Fibroblast of lung (primary cell): ENCODE results near the gene TNRC6C.

Experiments
- CTCF ChIP-seq, 2 donors: IDR thresholded peaks in 1 of 2; conservative IDR thresholded peaks in 1 of 2; 1 replicate in 1 of 2; 2 replicates in 1 of 2; pipeline ENCODE4 v1.5.1; 2011 to 2012; ENCODE audit warnings: low read length in 2 of 2, control low read depth in 1 of 2, inconsistent platforms in 1 of 2, low read depth in 1 of 2, mild to moderate bottlenecking in 1 of 2
- EZH2 ChIP-seq: IDR thresholded peaks from 2 replicates; pipeline ENCODE4 v1.5.1; 2012; ENCODE audit warnings: low read length, control low read depth, mild to moderate bottlenecking; ENCODE audit errors: missing control alignments

- TF ChIP-seq CTCF (conservative IDR thresholded peaks at IDR 0.05 in 1 of 2, IDR thresholded peaks at IDR 0.05 in 1 of 2; ENCODE audit: low read depth in 1 of 2, low read length in 2 of 2) (no peak), EZH2 (no peak)
Observed at GRCh38 chr17:77936881-77937280, 21.6 kb upstream of the TNRC6C start.
